ENCODE data around the gene CBX8. TPM values are rescaled to one million over a fixed set of nuclear protein-coding genes. Genes with fewer than 3 reads are reported as not detected.

CBX8 gene
- total RNA-seq, 2 donors from 2014 or later, result 4.7 to 4.8 TPM

GRCh38 chr17:79820959-79821330 is 24.1 kb upstream of the CBX8 start:
- 95% methylated on average over 4 of the region's 4 CpGs for WGBS
- TF ChIP-seq POLR2AphosphoS5 (IDR thresholded peaks at IDR 0.05), result no peak
- no peak for TF ChIP-seq POLR2A (IDR thresholded peaks at IDR 0.05)
- TF ChIP-seq, protein P1, sequence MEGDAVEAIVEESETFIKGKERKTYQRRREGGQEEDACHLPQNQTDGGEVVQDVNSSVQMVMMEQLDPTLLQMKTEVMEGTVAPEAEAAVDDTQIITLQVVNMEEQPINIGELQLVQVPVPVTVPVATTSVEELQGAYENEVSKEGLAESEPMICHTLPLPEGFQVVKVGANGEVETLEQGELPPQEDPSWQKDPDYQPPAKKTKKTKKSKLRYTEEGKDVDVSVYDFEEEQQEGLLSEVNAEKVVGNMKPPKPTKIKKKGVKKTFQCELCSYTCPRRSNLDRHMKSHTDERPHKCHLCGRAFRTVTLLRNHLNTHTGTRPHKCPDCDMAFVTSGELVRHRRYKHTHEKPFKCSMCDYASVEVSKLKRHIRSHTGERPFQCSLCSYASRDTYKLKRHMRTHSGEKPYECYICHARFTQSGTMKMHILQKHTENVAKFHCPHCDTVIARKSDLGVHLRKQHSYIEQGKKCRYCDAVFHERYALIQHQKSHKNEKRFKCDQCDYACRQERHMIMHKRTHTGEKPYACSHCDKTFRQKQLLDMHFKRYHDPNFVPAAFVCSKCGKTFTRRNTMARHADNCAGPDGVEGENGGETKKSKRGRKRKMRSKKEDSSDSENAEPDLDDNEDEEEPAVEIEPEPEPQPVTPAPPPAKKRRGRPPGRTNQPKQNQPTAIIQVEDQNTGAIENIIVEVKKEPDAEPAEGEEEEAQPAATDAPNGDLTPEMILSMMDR (IDR thresholded peaks at IDR 0.05), result no peak

GRCh38 chr17:79819534-79820276 is 22.8 kb upstream of the CBX8 start:
- Histone ChIP-seq H3K9me3 (no peaks in the 10 kb centered on the region), H3K27ac (no peak overlapping the region), H3K4me3 (no peak overlapping the region), H3K4me1 (replicated peaks) (peaks cover 10% of the 10 kb centered on the region), H3K27me3 (replicated peaks; ENCODE audit: insufficient read depth) (no peaks in the 10 kb centered on the region), H3K36me3 (no peaks in the 10 kb centered on the region)
- intact Hi-C loops (cut with DNase I), result no loop called here
- WGBS, result 89% methylated on average over 13 of the region's 13 CpGs
- no peak for DNase-seq (ENCODE audit: low spot score)
- TF ChIP-seq POLR2AphosphoS5 (IDR thresholded peaks at IDR 0.05) (no peak), POLR2A (IDR thresholded peaks at IDR 0.05) (no peak)
- TF ChIP-seq, protein P1 (IDR thresholded peaks at IDR 0.05), result no peak

More at GRCh38 chr17:79820959-79821330, 24.1 kb upstream of the CBX8 start:
- intact Hi-C loops (cut with DNase I), result no loop called here
- Histone ChIP-seq H3K27me3 (replicated peaks; ENCODE audit: insufficient read depth) (no peaks in the 10 kb centered on the region), H3K27ac (no peak overlapping the region), H3K9me3 (no peaks in the 10 kb centered on the region), H3K4me3 (no peak overlapping the region), H3K4me1 (replicated peaks) (no peaks in the 10 kb centered on the region), H3K36me3 (no peaks in the 10 kb centered on the region)
- DNase-seq (ENCODE audit: low spot score), result no peak

DNA sequence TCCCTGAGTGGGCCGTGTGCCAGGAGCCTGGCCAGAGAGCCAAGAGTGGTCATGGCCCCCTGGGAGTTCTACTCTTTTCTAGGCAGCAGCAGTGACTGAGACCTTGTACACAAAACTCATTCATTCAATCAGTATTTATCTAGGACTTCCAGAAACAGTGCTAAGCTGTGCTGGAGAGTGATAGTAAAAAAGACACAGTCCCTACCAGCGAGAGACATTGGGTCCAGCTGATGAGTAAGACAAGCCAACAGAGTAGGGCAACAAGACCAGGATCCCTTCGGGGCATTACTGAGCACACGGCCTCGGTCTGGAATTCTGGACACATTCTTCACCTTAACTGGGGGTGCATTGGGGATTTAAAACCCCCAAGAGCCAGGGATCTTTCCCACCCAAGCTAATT is 22.2 kb upstream of the CBX8 start:
- TF ChIP-seq POLR2A (IDR thresholded peaks at IDR 0.05) (no peak), POLR2AphosphoS5 (IDR thresholded peaks at IDR 0.05) (no peak)
- TF ChIP-seq, protein P1 (IDR thresholded peaks at IDR 0.05), result no peak
- H3K27me3 ChIP-seq (replicated peaks; ENCODE audit: insufficient read depth), result no peaks in the 10 kb centered on the region
- no peak for DNase-seq (ENCODE audit: low spot score)
- 85% methylated on average over 5 of the region's 5 CpGs for WGBS
- H3K4me1 ChIP-seq (replicated peaks), result peaks cover 16% of the 10 kb centered on the region
- H3K27ac ChIP-seq, result no peak overlapping the region
- intact Hi-C loops (cut with DNase I), result no loop called here
- no peaks in the 10 kb centered on the region for H3K36me3 ChIP-seq
- H3K4me3 ChIP-seq, result no peak overlapping the region
- H3K9me3 ChIP-seq, result no peaks in the 10 kb centered on the region

GRCh38 chr17:79818026-79818758 is 21.3 kb upstream of the CBX8 start:
- no peaks in the 10 kb centered on the region for H3K36me3 ChIP-seq
- no peak overlapping the region for H3K4me3 ChIP-seq
- H3K9me3 ChIP-seq, result no peaks in the 10 kb centered on the region
- TF ChIP-seq, protein P1 (IDR thresholded peaks at IDR 0.05), result no peak
- TF ChIP-seq POLR2AphosphoS5 (IDR thresholded peaks at IDR 0.05) (no peak), POLR2A (IDR thresholded peaks at IDR 0.05) (no peak)
- 93% methylated on average over 12 of the region's 12 CpGs for WGBS
- intact Hi-C loops (cut with DNase I), result no loop called here
- H3K4me1 ChIP-seq (replicated peaks), result peaks cover 20% of the 10 kb centered on the region
- H3K27ac ChIP-seq, result no peak overlapping the region
- no peak for DNase-seq (ENCODE audit: low spot score)
- no peaks in the 10 kb centered on the region for H3K27me3 ChIP-seq (replicated peaks; ENCODE audit: insufficient read depth)

Data from prostate gland (tissue), 2 donors.